ENCODE measurements around the gene MECP2. TPM values are rescaled to one million over a fixed set of nuclear protein-coding genes. Genes with fewer than 3 reads are reported as not detected.

MECP2 gene
- total and polyA plus RNA-seq, 10 of the 15 experiments (the other 5 are each of a cell fraction or from before 2014, with no cell fraction given): 1.3 to 32.7 (median 13.7) TPM

- intact Hi-C loops (cut with micrococcal nuclease; ENCODE audit: unreplicated experiment): no loop called here
- Histone ChIP-seq H3K27ac (ENCODE audit: control insufficient read depth, insufficient read depth) (no peak overlapping the region), H3K79me2 (ENCODE audit: control insufficient read depth, insufficient read depth, low read length) (no peaks in the 10 kb centered on the region), H3K9ac (ENCODE audit: control insufficient read depth, insufficient read depth, low read length) (no peak overlapping the region), H2AFZ (ENCODE audit: control insufficient read depth, low read depth, low read length) (no peak overlapping the region), H3K4me2 (ENCODE audit: control insufficient read depth, insufficient read depth) (no peak overlapping the region), H3K9me3 (replicated peaks; ENCODE audit: control insufficient read depth, insufficient read depth, low read length) (no peaks in the 10 kb centered on the region; the same call in 2 of the 3 replicates), H4K20me1 (ENCODE audit: control insufficient read depth, insufficient read depth) (no peaks in the 10 kb centered on the region), H3K4me1 (ENCODE audit: control insufficient read depth, insufficient read depth, low read length) (no peaks in the 10 kb centered on the region), H3K4me3 (no peak overlapping the region), H3K27me3 (replicated peaks in 1 of 2; ENCODE audit: control insufficient read depth in 2 of 2, insufficient read depth in 2 of 2, low read length in 1 of 2) (no peaks in the 10 kb centered on the region; a peak in 1 of 4 replicates), H3K36me3 (ENCODE audit: control insufficient read depth in 2 of 2, insufficient read depth in 2 of 2, low read length in 1 of 2) (no peaks in the 10 kb centered on the region)
- ChIA-PET POLR2A (no interaction called here), CTCF (no interaction called here), RAD21 (ENCODE audit: unreplicated experiment) (no interaction called here), SMC1A (ENCODE audit: uncharacterized antibody, unreplicated experiment) (no interaction called here)
- FAIRE-seq (no peak), DNase-seq (ENCODE audit: low read depth, low spot score) (no peak), ATAC-seq (no peak)
- in situ Hi-C loops (cut with MboI): loop anchor here (25.0 kb wide), 3 partner anchors 172 to 1272 kb away; partner anchors contain the start of genes G6PD and IKBKG
- TF ChIP-seq TCF12 (IDR thresholded peaks at IDR 0.05; ENCODE audit: low read depth, low read length): no peak
- TF ChIP-seq KDM1A (IDR thresholded peaks at IDR 0.05; ENCODE audit: borderline replicate concordance): no peak
- TF ChIP-seq MXI1 (IDR thresholded peaks at IDR 0.05; ENCODE audit: low read depth, low read length): no peak
- TF ChIP-seq, protein P1, sequence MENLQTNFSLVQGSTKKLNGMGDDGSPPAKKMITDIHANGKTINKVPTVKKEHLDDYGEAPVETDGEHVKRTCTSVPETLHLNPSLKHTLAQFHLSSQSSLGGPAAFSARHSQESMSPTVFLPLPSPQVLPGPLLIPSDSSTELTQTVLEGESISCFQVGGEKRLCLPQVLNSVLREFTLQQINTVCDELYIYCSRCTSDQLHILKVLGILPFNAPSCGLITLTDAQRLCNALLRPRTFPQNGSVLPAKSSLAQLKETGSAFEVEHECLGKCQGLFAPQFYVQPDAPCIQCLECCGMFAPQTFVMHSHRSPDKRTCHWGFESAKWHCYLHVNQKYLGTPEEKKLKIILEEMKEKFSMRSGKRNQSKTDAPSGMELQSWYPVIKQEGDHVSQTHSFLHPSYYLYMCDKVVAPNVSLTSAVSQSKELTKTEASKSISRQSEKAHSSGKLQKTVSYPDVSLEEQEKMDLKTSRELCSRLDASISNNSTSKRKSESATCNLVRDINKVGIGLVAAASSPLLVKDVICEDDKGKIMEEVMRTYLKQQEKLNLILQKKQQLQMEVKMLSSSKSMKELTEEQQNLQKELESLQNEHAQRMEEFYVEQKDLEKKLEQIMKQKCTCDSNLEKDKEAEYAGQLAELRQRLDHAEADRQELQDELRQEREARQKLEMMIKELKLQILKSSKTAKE (IDR thresholded peaks at IDR 0.05; ENCODE audit: low read depth, poor library complexity, severe bottlenecking): no peak
- no peak for TF ChIP-seq HDAC2 (IDR thresholded peaks at IDR 0.05)
- TF ChIP-seq USF2 (IDR thresholded peaks at IDR 0.05; ENCODE audit: borderline replicate concordance, low read depth, low read length): no peak
- no peak for TF ChIP-seq NFYB (IDR thresholded peaks at IDR 0.05; ENCODE audit: insufficient read depth, low read depth, low read length)
- no peak for TF ChIP-seq YY1 (IDR thresholded peaks at IDR 0.05; ENCODE audit: low read depth, low read length)
- no peak for TF ChIP-seq RFX5 (IDR thresholded peaks at IDR 0.05; ENCODE audit: low read depth, low read length)
- TF ChIP-seq ZBTB33 (IDR thresholded peaks at IDR 0.05): no peak
- TF ChIP-seq NRF1 (conservative IDR thresholded peaks at IDR 0.05; ENCODE audit: low read depth, low read length): no peak
- whole genome bisulfite sequencing (ENCODE audit: insufficient coverage, insufficient replicate concordance, low lambda C conversion rate, missing lambda C conversion rate): 61% methylated on average over 9 of the region's 12 CpGs
- BruUV-seq (replicated peaks): no TSS peak
These were observed 42.7 kb upstream of the MECP2 start for GRCh38 chrX:154140206-154140605.

All from GM12878 (cell line).